Astrocyte of the cerebellum (primary cell): ENCODE data around the gene MED12L.
"Not testable (repeated sequence)": the region's sequence is repeated elsewhere in the genome, so short reads cannot be mapped to it uniquely, and the experiment has no call there.

Experiments used
- DNase-seq: peaks from one replicate; pipeline ENCODE4 v3.0.0-alpha.2; 2011; ENCODE audit warnings: low read depth
- H3K4me3 ChIP-seq: 2 replicates; pipeline ENCODE4 v1.5.1; 2011; ENCODE audit warnings: mild to moderate bottlenecking, low read depth, low read length, moderate library complexity
- in situ Hi-C: cut with HindIII; loops from 2 replicates; pipeline ENCODE4 v1.10.0; 2017; ENCODE audit warnings: low sequenced_read_pairs
- TF ChIP-seq, protein P1 (sequence below): IDR thresholded peaks from 2 replicates; pipeline ENCODE4 v1.5.1; 2012; ENCODE audit warnings: low read length, low read depth, moderate library complexity, mild to moderate bottlenecking; ENCODE audit errors: missing control alignments

The MED12L gene

DNA sequence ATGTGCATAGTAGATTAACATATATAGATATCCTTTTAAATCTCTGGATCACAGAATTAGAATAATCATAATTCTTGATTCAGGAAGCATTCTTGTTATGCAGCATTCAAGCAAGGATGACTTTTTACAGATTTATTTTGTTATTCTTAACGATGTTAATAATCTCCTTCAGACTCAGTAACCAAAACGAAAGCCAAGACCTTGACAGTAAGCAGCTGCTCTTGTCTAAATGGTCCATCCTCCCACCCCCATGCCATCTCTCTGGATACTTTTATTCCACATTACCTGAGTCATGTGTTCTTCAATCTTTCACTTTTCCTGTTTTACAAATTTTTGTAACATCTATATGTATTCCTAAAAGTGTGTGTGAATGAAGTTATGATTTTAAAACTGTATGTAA lies 150.9 kb downstream of the MED12L start:
- DNase-seq, result no peak
- no peak overlapping the region for H3K4me3 ChIP-seq
- TF ChIP-seq, protein P1, sequence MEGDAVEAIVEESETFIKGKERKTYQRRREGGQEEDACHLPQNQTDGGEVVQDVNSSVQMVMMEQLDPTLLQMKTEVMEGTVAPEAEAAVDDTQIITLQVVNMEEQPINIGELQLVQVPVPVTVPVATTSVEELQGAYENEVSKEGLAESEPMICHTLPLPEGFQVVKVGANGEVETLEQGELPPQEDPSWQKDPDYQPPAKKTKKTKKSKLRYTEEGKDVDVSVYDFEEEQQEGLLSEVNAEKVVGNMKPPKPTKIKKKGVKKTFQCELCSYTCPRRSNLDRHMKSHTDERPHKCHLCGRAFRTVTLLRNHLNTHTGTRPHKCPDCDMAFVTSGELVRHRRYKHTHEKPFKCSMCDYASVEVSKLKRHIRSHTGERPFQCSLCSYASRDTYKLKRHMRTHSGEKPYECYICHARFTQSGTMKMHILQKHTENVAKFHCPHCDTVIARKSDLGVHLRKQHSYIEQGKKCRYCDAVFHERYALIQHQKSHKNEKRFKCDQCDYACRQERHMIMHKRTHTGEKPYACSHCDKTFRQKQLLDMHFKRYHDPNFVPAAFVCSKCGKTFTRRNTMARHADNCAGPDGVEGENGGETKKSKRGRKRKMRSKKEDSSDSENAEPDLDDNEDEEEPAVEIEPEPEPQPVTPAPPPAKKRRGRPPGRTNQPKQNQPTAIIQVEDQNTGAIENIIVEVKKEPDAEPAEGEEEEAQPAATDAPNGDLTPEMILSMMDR, result no peak
- in situ Hi-C loops, result no loop called here

DNA sequence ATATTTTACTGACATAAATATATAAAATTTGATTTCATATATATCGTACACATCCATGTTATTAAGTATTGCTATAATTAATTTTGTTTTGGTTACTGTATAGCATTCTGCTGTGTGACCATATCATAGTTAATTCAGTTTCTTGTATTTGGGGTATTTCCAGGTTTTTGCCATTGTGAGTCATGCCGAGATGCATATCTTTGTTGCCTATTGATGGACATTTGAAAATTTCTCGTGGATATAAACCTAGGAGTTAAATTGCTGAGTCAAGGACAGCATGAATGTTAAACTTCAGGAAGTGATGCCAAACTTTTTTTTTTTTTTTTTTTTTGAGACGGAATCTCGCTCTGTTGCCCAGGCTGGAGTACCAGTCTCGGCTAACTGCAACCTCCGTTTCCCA lies 151.3 kb downstream of the MED12L start:
- DNase-seq, result no peak
- no peak overlapping the region for H3K4me3 ChIP-seq
- TF ChIP-seq, protein P1, result no peak
- in situ Hi-C loops, result no loop called here

DNA sequence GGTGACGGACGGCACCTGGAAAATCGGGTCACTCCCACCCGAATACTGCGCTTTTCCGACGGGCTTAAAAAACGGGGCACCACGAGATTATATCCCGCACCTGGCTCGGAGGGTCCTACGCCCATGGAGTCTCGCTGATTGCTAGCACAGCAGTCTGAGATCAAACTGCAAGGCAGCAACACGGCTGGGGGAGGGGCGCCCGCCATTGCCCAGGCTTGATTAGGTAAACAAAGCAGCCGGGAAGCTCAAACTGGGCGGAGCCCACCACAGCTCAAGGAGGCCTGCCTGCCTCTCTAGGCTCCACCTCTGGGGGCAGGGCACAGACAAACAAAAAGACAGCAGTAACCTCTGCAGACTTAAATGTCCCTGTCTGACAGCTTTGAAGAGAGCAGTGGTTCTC lies 156.5 kb downstream of the MED12L start:
- H3K4me3 ChIP-seq, DNase-seq, in situ Hi-C loops: not testable (repeated sequence)

DNA sequence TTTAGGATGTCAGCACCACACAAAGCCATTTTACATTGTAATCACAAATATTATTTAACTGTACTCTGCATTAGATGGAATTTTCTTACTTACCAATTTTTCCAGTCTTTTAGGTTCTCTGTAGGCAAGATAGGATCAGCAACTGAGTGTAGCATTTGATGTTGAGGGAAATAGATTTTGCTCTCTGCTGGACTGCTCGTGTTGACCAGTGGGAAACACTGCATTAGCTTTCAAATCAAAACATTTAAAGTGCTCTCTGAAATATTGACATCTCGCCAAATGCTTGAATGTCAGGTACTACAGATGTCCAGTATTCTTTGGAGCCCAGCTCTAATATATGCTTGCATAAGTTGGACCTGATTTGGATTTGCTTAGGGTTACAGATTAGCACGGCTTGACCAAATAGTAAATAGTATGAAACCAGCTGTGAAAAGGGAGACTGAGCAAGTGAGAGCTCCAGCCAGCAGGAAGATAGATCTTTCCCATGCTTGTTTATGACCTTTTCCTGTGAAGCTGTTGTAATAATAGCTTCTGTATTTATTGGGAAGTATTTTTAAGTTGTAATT lies 163.4 kb downstream of the MED12L start:
- H3K4me3 ChIP-seq, result no peak overlapping the region
- in situ Hi-C loops, result no loop called here
- DNase-seq, result no peak
- TF ChIP-seq, protein P1, result no peak

DNA sequence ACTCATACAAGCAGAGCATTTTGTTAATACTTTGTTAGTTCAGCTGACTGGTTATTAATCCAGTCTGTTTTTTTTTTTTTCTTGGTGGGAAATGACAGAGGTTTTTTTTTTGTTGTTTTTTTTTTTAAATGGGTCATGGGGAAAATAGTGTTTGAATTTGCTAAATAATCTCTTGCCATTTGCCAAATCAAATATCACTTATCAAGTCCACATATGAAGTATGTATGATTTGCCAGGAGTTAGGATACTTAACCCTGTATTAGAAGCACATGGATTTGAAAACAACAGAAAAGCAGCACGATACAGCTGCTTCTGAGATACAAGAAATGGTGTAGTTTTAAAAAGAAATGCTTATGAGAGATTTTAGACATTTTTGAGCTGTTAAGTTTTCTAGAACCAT lies 171.3 kb downstream of the MED12L start:
- no peak overlapping the region for H3K4me3 ChIP-seq
- DNase-seq, result no peak
- in situ Hi-C loops, result no loop called here
- TF ChIP-seq, protein P1, result no peak

DNA sequence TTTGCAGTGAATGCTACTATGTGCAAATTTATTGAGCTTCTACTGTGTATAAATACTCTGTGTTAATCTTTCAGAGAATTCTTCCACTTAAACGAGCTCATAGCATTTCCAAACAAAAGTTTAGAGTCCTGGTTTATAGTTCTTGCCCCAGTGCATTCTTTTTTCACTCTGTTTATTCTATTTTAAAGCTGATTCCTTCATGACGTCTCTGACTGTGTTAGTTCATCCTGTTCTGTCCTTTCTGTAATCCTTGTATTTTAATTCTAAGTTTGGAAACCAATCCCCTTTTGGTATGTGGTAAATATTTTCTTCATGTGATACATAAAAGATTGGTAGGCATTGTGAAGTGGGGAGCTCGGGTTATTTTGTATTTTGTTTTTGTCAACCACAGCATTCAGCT lies 174.2 kb downstream of the MED12L start:
- in situ Hi-C loops, result no loop called here
- TF ChIP-seq, protein P1, result no peak
- no peak overlapping the region for H3K4me3 ChIP-seq
- DNase-seq, result no peak

DNA sequence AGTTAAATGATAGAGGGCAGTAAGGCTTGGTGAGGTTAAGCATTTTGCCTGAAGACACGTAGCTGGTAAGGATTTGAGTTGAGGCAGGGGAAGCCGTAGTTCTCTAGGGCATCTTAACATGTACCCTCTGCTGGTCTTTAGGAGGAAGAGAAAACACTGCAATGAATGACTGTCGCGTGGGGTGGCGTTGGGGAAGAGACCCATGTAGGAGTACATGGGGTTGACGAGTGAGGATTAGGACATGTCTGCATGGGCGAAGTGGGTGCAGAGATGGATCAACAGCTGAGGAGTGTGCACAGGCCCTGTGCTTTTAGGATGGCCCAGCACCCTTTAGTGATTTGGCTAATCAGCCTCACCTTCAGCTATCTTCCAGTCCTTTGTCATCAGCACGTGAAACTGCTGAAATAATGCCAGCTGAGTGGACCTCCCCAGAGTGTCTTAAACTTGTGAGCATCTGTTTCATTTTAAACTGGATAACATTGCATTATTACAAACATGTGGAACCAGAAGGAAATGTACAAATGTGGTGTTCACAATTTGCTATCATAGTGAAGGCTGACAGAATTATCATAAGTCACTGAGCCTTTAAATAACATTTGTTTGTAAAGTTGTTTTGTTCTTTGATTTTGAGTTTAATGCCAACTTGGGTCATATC lies 177.5 kb downstream of the MED12L start:
- in situ Hi-C loops, result no loop called here
- no peak overlapping the region for H3K4me3 ChIP-seq
- TF ChIP-seq, protein P1, result no peak
- DNase-seq, result peak; percentile 8
